GM18951 (cell line): ENCODE data around the gene PI4K2A.
"Not testable (repeated sequence)": the region's sequence is repeated elsewhere in the genome, so short reads cannot be mapped to it uniquely, and the experiment has no call there.

Source experiments
- POLR2A ChIP-seq: IDR thresholded peaks from 4 replicates; pipeline ENCODE4 v1.6.1; 2011; ENCODE audit warnings: mild to moderate bottlenecking; ENCODE audit not compliant: insufficient read length, insufficient read depth; ENCODE audit errors: extremely low read depth
- in situ Hi-C: fragments of 300-500 bp; cut with MboI; formaldehyde crosslinking; loops from one replicate; pipeline ENCODE4 v1.12.0; 2022; ENCODE audit warnings: low sequenced_read_pairs, mixed read lengths, inconsistent platforms; ENCODE audit not compliant: unreplicated experiment

Gene PI4K2A

DNA sequence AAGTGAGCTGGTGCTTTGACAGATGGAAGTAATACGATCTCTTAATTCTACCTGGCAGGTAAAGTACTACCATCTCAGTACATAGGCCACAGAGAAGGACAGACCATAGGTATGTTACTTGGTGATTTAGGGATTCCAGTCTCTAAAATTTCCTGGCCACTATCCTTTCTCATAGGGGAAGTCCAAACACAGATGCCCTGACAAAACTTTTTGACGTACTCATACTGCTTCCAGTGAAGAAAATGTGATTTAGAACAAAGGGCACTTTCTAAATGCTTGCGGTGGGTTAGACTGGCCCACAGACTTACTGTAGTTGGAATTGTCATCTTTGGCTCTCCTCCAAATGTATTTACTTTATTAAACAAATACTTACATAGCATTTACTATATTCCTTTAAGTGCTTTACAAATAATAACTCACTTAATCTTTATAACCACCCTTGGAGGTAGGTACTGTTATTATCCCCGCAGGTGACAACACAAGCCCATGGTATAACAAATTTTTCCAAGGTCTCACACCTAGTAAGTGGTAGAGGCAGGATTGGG, 3.0 kb downstream of the PI4K2A start:
- in situ Hi-C loops, result no loop called here
- no peak for TF ChIP-seq POLR2A

DNA sequence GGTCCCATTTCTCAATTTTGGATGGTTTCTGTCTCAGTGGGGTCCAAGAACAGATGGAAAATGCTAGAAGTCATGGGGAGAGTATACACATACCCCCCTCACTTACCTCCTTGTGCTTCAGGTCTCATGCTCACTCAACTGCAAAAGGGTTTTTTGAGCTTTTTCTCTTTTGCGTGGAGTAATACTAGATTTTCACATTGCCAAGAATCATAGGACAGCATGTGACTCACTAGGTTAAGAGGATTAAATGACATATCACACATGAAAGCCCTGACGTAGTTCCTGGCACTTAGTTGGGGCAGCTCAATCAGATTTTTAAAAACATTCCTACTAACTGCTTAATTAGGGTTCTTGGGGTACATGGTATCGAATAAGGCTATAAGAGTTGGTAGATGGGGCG, 4.5 kb downstream of the PI4K2A start:
- in situ Hi-C loops, result no loop called here

DNA sequence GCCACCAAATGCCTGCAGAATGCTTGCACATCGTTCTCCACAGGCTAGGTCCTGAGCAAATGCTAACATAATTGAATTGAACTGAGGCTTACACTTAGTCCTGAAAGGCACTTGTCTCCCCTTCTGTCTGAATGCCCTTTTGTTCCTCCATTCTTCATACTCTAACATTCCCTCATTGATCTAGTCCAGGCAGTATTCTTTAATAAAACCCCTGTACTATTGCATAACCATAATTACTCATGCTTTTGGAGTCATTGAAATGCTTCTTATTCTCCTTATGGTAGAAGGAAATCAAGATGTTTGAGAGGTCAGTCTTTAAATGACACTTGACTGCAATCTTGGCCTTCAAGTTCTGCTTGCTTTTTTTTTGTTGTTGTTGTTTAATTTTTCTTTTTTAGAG, 7.1 kb downstream of the PI4K2A start:
- TF ChIP-seq POLR2A, result no peak
- in situ Hi-C loops, result no loop called here

More for the DNA sequence above, 4.5 kb downstream of the PI4K2A start:
- no peak for TF ChIP-seq POLR2A

DNA sequence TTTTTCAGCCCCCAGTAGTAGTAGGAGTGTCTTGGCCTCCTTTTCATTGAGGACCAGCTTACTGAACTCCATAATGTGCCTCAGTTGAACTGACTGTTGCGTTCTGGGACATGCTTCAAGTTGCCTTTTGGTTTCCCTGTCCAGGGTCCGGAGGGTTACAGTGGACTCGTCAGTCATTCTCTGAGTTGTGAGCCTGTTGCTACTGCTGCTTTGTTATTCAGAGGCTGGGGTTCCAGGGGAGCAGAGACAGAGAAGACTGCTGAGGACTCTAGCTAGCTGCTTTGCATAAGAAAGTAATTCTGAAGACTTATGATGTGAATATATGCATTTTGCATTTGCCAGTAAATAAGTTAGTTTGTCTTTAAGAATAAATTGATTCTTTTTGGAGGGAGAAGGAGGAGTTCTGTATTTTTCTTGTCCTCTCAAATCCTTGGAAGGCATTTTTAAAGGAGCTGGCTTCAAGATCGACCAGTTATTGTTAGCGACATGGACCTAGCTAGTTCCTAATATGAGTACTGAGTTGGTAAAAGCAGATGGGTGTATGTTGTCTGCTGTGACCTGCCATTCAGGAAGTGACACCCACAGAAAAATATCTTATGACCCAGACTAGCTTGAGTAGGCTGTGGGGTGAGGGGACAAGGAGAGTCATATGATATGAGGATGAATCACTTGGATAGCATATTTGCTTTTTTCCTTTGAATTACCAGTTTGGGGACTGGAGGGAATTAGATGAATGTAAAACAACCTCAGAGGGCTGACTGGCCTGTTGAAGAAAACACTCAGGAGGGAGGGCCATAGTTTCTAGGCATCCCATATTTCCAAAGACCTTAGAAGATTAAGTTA, 8.3 kb downstream of the PI4K2A start:
- TF ChIP-seq POLR2A, result no peak
- in situ Hi-C loops, result no loop called here

DNA sequence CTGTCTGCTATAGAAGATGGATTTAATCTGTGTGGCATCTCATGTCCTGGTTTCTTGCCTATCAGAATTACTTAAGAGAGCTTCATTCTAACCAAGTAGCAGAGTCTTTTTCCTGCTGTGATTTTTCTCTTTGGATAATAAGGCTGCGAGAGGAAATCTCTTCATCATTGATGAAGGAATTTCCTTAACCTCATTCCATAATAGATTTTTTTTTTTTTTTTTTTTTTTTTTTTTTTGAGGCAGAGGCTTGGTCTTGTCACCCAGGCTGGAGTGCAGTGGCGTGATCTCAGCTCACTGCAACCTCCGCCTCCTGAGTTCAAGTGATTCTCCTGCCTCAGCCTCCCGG, 8.9 kb downstream of the PI4K2A start:
- in situ Hi-C loops, result not testable (repeated sequence)

DNA sequence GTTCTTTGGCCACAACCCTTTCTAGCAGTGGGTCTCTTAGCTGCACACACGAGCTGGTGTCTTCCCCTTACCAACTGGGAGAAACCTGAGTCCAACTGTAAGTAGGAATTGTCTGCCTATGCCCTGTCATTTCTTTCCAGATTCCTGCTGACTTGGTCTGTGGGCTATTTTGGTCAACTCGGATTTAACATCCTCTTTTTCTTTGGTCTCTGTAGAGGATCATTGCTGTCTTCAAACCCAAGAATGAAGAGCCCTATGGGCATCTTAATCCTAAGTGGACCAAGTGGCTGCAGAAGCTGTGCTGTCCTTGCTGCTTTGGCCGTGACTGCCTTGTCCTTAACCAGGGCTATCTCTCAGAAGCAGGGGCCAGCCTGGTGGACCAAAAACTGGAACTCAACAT, 10.3 kb downstream of the PI4K2A start:
- TF ChIP-seq POLR2A, result no peak
- in situ Hi-C loops, result no loop called here

DNA sequence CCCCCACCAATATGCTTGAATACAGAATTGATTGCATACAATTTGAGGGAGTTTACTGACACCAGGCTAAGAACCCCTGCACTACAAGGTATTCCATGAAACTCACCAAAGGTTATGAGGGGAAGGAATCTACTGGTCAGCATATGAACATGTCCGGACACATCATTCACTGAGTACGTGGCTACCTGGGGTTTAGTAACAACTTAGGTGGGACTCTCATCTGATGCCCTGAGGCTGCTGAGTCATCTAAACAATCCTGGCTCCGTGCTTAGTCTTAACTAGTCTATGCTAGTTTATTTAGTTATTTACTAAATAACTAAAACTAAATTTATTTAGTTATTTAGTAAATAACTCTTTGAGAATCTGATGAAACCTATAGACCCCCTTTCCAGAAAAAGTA, 11.3 kb downstream of the PI4K2A start:
- TF ChIP-seq POLR2A, result no peak
- in situ Hi-C loops, result no loop called here

DNA sequence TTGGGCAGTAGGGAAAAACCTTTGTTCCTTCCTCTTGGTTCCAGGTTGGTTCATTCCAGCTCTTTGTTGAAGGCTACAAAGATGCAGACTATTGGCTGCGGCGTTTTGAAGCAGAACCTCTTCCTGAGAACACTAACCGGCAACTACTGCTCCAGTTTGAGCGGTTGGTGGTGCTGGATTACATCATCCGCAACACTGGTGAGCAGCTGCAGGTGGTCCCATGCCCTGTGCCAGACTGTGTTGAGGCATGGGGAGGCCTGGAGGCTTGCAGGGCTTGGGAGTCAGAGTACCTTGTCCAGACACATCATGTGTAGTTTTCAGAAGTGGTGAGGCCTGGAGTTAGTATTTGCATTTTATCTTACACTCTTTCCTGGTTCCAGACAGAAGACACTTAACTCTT, 16.3 kb downstream of the PI4K2A start:
- TF ChIP-seq POLR2A, result no peak

DNA sequence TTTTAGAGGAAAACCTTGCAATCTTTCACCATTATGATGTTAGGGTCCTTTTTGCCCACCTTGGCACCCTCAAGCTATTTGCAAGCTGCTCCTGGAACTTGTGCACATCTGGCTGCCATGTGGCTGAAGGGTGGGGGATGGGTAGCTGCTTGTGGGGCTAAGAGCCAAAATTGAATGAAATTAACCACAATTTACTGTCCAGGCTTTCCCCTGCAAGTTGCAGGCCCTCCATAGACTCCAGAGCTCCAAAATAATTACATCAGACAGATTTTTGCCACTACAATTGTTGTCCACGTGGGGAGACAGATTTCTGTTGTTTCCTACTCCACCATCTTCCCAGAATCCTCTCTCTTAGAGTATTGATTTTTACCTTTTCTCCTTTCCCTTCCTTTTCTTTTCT, 19.1 kb downstream of the PI4K2A start:
- in situ Hi-C loops, result no loop called here
- TF ChIP-seq POLR2A, result no peak

More for the DNA sequence above, 16.3 kb downstream of the PI4K2A start:
- in situ Hi-C loops, result no loop called here

GRCh38 chr10:97664282-97664850, 23.9 kb downstream of the PI4K2A start:
- TF ChIP-seq POLR2A, result no peak

GRCh38 chr10:97666992-97667391, 26.5 kb downstream of the PI4K2A start:
- in situ Hi-C loops, result no loop called here
- TF ChIP-seq POLR2A, result no peak

More at GRCh38 chr10:97664282-97664850, 23.9 kb downstream of the PI4K2A start:
- in situ Hi-C loops, result no loop called here

GRCh38 chr10:97667463-97667862, 27.0 kb downstream of the PI4K2A start:
- in situ Hi-C loops, result no loop called here
- TF ChIP-seq POLR2A, result no peak

GRCh38 chr10:97669571-97669970, 29.1 kb downstream of the PI4K2A start:
- no peak for TF ChIP-seq POLR2A
- in situ Hi-C loops, result no loop called here

GRCh38 chr10:97673736-97674525, 33.5 kb downstream of the PI4K2A start:
- no peak for TF ChIP-seq POLR2A
- in situ Hi-C loops, result no loop called here

- in situ Hi-C loops, result no loop called here
- no peak for TF ChIP-seq POLR2A
Observed at GRCh38 chr10:97675222-97675621, 34.8 kb downstream of the PI4K2A start.
